8988T (cell line): ENCODE data around the gene SRF.

ENCODE experiments used
- DNase-seq: peaks from one replicate; pipeline ENCODE4 v3.0.0; 2011

SRF gene

DNA sequence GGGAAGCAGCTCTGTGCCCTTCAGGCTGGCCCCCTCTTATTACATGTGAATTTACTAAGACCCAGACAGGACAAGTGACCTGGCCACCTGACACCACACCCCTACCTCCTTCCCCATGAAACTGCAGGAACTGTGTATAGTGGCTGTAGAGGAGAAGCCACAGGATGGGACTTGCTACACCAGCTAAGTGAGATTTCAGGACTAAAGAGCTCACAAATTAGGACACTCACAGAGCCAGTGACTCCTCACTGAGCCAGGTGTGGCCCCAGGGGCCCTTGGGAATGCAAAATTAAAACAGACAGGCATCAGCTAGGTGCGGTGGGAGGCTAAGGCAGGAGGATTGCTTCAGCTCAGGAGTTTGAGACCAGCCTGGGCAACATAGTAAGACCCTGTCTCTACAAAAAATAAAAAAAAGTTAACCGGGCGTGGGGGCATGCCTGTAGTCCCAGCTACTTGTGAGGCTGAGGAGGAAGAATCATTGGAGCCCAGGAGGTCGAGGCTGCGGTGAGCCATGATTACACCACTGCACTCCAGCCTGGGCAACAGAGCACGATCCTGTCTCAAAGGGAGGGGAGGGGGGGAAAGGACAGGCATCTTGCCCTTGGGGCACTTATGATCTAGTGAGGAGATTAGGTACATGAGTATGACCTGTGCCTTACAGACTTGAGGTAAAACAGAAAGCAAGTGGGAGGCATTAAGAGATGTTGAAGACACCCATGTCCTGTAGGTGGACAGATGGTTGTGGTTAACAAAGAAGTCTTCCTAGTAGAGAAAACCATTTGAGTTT is 23.2 kb upstream of the SRF start:
- DNase-seq: no peak

DNA sequence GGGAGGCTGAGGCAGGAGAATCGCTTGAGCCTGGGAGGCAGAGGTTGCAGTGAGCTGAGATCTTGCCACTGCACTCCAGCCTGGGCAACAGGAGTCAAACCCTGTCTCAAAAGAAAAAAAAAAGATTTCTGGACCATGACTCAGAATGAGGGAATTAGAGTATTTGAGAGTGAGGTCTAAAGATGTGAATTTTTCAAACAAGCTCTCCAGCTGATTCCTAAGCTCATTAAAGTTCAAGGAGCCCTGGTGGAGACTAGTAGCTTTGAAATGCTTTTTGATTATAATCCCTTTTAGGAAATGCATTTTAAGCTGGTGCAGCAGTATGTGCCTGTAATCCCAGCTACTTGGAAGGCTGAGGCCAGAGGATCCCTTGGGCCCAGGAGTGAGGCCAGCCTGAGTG is 21.8 kb upstream of the SRF start:
- no peak for DNase-seq

DNA sequence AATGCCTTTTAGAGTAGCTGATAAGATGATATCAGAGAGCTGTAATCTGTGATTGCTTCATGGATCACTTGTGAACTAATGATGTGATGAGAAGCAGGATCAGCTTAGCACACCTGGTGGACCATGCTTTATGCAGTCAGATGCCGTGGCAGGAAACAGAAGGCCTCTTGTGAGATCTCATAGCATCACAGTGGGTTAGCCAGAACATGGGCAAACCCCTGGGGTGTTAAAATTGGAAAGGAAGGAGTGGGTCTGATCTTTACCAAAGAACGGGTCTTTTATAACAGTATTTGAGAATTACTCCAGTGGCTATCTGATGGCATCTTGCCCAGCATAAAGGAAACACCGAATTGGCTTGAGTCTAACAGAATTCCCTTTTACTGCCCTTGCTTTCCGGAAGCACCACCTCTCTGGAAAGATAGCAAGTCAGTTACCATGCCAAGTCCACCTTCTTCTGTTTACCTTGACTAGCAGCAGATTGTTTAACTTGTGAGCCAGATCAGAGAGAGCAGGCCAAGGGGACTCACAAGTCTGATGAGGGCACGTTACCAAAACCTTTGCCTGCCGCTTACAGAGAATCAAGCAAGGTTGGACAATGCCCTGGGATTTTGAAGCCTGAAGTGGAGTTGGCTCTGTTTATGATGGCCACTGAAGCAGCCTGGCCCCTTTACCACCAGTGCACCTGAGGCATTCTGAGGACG is 20.9 kb upstream of the SRF start:
- DNase-seq: no peak

DNA sequence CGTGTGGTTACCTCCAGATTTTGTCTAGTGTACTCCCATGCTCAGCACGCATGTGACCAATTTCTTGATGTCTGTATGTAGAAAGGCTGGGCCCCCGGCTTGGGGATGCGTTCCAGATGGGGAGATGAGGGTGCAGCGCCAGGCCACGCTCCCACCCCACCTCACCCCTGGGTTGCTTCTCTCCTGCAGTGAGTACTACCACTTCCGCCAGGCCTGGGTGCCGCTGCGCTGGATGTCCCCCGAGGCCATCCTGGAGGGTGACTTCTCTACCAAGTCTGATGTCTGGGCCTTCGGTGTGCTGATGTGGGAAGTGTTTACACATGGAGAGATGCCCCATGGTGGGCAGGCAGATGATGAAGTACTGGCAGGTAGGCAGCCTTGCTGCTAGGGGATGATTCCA is 11.5 kb upstream of the SRF start:
- no peak for DNase-seq

DNA sequence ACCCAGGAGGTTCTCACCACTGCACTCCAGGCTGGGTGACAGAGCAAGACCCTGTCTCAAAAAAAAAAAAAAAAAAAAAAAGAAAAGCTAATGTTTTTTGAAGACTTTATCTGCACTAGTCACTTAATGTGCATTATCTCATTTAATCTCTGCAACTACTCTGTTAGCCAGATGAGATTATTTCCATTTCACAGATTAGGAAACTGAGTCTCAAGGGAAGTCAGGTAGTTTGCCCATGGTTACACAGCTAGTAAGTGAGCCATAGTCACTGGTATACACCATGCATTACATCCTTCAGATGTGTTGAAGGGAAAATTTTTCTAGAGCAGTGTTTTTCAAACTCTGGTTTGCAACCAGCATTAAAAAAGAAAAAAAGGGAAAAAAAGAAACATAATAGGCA is 7.2 kb upstream of the SRF start:
- DNase-seq: no peak

DNA sequence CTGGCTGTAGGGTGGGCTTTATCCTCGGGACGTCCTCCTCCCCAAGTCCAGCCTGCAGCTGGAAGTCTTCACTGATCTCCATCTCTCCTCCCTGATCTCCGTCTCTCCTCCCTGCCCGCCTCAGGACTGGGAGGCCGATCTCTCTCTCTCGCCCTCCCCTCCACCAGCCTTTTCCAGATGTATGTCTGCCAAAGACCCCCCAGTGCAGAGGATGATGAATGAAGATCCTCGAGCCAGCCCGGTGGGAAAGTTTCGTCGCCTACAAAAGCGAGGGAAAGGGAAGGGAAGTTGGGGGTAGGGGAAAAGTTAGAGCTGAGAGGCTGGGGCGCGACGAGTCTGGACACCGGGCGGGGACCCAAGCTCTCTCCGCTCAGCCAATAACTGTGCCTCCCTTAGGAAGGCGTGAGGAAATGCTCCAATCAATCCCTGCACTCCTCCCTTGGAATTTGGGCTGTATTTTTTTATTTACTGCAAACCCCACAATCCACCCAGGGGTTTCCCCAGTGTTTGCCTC is 595 bp upstream of the SRF start:
- DNase-seq: peak; percentile 80

DNA sequence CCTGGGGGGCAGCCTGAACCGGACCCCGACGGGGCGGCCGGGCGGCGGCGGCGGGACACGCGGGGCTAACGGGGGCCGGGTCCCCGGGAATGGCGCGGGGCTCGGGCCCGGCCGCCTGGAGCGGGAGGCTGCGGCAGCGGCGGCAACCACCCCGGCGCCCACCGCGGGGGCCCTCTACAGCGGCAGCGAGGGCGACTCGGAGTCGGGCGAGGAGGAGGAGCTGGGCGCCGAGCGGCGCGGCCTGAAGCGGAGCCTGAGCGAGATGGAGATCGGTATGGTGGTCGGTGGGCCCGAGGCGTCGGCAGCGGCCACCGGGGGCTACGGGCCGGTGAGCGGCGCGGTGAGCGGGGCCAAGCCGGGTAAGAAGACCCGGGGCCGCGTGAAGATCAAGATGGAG is 636 bp downstream of the SRF start:
- DNase-seq: no peak

DNA sequence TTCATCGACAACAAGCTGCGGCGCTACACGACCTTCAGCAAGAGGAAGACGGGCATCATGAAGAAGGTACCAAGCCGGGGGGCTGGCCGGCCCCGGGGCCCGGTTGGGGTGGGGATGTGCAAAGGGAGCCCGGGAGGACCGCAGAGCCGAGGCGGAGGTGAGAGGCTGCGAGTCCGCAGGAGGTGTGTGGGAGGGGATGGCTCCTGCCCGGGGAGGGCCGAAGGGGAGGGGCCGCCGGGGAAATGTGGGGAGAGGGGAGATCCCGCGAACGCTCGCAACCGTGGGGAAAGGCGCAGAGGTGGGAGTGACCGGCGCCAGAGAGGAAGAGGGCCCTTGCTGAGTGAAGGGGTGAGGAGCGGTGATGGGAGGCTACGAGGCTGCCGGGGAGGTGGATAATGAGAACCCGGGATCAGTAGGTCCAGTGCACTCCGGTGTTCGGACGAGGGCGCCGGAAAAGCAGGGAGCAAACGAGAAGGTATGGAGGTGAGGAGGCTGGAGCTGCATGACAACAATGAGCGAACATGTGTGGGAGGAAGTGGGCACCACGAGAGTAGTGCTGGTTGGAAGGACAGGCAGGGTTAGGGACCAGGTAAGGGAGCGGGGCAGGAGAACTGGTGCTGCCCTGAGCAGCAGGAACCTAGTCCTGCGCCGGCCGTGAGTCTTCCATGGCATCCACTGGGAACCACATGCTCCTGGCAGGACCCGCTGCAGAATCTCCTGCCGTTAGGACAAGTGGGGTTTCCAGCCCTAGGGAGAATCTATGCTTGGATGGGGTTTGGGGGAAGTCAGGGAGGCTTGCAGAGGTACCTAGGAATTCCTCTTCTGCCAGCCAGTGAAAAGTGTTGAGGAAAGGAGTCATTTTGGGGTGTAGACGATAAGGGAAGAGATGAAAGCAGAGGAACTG is 1.3 kb downstream of the SRF start:
- DNase-seq: no peak

DNA sequence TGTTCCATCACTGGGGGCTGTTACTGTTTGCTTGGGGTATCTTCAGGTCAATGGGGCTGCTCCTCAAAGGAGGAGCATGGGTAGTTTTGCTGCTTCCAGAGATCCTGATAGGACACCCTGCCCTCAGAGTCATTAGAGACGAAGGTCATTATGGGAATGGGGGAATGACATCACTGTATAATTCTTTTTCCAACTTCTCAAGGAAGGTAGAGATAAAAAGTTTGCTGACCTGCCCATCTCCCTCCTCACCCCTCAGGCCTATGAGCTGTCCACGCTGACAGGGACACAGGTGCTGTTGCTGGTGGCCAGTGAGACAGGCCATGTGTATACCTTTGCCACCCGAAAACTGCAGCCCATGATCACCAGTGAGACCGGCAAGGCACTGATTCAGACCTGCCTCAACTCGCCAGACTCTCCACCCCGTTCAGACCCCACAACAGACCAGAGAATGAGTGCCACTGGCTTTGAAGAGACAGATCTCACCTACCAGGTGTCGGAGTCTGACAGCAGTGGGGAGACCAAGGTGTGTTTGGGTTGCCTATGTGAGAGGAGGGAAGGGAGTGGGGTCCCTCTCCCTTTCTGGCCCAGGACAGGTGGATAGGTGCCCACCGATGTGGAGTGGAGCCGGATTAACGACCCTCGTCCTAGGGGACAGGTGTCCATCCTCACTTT is 2.7 kb downstream of the SRF start:
- no peak for DNase-seq

DNA sequence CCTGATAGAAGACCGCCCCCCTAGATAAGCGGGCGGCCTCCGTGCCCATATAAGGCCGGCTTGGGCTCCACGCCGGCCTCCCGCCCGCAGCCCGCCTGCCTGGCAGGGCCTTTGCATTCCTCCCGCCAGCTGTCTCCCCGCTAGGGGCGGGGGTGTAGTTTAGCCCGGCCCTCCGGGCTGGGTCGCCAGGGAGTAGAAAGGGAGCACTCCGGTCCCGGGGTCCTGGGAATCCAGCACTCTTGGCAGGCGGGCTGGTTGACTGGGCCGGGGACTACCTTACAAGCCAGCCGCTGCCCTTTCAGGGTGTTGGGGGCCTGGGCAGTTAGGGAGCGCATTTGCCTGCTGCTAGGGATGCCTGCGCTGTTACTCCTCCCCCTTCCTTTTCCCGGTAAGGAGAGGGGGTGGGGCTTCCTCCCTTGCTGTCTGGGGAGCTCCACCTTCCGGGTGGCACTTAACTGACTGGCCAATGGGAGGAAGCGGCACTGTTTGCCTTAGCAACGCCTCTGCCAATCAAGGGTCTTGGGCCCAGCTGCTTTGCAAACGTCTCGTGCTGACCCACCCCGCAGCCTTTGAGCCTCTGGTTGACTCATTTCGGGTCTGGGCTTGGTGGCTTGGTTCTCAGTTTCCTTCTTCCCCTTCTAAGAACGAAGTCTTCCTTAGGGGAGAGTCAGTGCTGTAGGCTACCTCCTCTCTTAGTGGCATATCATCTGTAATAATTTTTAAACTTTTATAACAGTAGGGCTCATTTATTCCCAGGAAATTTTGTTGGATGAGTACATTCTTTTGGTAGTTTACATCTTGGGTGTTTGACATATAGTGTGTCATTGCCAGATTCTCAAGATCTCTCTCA is 3.4 kb downstream of the SRF start:
- peak; percentile 98 for DNase-seq

DNA sequence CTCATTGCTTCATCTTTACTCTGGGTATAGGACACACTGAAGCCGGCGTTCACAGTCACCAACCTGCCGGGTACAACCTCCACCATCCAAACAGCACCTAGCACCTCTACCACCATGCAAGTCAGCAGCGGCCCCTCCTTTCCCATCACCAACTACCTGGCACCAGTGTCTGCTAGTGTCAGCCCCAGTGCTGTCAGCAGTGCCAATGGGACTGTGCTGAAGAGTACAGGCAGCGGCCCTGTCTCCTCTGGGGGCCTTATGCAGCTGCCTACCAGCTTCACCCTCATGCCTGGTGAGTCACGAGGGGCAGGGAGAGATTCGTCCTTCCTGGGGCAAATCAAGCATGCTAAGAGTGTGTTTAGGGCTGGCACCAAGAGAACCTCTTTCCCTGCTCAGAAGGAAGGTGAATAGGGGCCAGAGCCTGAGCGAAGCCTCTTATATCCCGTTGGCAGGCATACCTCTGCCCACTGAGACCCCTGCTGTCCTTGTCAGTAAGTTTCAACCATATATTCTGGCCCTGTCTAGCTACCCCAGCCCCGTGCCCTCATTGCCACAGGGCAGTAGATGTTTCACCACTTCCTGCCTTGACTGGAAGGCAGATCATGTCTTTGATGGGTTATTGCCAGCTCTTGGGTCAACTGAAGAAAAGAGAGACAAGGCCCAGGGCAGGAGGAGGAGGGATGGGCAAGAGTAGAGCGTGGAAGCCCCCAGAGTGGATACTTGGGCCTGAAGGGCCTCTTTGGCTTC is 4.8 kb downstream of the SRF start:
- no peak for DNase-seq

DNA sequence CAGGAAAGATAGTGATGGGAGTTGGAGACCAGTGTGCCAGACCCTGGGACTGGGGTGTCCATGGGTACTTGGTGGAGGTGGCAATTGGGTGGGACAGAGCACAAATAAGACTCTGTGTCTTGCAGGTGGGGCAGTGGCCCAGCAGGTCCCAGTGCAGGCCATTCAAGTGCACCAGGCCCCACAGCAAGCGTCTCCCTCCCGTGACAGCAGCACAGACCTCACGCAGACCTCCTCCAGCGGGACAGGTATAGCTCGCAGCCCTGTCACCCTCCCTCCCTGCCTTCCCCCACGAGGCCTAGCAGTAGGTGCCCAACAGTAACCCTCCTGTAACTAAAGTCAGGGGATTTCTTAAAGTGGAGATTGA is 5.3 kb downstream of the SRF start:
- no peak for DNase-seq

DNA sequence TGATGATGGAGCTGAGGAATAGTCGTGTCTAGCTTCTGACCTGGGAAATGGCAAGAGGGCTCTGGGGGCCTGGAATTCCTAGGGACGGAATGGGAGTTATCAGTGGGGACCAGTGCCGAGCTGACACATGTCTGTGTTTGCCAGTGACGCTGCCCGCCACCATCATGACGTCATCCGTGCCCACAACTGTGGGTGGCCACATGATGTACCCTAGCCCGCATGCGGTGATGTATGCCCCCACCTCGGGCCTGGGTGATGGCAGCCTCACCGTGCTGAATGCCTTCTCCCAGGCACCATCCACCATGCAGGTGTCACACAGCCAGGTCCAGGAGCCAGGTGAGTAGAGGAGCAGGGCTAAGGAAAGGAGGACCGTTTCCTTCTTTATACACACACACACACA is 7.1 kb downstream of the SRF start:
- DNase-seq: no peak

DNA sequence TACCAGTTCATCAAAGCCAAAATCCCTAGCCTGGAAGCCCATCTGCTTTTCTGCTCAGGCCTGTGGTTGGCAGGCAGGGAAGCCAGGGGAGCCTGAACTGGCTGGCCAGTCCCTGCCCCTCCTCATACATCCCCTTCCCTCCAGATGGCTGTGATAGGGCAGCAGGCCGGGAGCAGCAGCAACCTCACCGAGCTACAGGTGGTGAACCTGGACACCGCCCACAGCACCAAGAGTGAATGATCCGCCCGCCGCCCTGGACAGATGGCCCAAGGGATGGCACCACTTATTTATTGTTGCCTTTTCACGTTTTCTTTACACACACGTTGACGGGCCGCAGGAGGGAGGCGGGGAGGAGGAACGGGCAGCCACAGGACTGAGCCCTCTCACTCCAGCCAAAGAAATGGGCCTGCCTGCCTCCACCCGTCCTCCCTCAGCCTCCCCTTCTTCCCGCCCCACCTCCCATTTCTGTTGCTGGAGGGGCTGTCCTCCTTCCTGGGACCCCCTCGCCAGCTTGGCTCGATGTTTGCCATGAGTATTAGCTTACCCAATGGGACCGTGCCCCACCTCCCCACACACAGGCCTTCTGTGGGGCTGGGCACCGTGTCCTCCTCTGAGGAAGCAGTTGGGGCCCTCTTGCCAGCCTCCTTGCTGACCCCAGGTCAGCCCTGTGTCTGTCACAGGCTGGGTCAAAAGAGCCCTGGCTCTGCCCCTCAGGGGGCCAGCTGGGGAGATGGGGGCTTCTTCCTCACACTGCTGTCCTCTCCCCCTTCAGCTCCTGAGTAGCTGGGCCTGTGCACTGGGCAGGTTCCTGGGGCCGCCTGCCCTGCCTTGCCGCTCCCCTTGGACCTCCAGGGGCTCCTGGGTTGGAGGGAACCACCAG is 8.1 kb downstream of the SRF start:
- no peak for DNase-seq

DNA sequence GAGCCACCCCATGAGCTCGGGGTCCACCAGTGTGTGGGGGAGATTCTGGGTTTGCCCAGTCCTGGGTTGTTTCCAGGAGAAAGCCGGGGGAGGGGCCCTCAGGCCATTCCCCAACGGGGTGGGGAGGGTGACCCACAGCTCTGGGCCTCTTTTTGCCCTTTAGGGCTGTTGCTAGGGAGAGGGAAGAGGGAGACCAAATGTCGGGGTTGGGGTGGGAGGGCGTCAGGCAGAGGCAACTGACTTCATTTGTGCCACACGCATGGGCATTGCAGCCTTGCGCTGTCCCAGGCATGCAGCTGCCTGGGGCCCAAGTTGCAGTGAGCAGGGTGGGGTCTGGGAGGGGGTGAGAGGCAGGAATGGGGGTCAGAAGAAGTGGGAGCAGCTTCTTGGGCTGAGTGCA is 9.0 kb downstream of the SRF start:
- no peak for DNase-seq

DNA sequence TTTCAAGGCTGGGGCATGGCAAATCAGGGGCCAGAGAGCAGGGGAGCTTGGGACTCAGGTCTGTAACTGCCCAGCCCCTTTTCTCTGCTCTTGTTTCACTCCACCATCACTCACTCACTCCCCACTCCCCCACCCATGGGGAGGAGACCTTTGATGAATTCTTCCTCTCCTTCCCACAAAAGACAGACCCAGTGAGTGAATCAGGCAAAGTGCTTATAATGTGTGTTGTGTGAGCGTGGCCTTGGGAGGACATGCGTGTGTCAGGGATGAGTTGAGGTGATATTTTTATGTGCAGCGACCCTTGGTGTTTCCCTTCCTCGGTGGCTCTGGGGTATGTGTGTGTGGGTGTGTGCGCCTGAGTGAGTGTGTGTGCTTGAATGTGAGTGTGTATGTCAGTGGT is 9.9 kb downstream of the SRF start:
- no peak for DNase-seq

DNA sequence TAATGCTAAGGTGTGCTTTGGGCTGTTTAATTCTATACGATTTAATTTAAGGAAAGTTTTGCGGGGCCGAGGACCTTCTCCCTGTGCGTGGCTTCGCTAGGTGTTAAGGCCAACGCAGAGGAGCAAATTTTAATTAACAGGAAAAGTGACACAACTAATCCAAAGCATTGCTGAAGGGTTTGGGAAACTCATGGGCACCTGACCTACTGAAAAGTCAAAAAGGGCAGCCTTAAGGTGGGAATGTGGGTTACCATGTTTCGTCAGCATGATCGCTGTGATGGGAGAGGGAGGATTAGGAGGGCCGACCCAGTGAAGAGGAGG is 10.5 kb downstream of the SRF start:
- DNase-seq: no peak

DNA sequence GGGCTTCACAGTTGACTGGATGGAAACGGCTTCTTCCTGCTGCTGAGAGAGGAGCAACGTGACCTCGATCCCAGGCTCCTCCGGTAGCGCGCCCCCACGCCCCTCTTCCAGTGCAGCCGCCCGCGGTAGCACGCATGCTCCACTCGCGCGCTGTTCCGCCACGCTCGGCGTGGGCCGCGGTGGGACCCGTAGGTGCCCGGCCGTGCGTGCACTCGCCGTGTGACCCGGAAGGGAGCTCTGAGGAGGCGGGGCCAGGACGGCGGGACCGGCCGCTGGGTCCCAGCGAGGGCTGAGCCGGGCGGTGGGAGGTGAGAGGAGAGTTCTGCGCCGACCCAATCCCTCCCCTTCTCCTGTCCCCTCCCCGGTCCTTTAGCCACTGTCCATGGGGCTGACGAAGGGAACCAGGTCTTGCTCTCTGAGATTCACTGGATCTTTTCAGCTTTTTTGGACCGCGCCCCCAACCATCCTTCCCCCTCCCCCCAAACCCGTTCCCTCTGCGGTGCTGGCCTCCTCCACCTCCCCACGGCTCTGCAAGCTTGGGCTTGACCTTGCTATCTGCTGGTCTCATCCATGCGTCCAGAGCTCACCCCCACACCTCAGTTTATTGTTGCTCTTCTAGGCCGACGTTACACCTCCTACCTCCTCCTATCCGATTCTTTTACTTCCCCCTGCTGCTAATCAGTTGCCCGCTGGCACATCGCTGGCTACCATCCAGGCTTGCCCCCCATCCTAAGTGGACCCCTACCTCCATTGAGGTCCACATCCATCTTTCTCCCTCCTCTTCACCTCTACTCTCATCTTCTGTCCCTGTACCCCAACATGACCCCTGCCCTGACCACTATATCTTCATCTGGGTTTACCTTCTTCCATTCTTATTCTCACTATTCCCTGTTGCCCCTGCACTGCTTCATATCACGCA is 11.1 kb downstream of the SRF start, which contains the start of gene CUL9:
CUL9 (plus strand) TSS at position 255 of the 919 bp plus-strand sequence. CDS start 2,115 bp downstream, outside the sequence.
- DNase-seq: peak; percentile 59

DNA sequence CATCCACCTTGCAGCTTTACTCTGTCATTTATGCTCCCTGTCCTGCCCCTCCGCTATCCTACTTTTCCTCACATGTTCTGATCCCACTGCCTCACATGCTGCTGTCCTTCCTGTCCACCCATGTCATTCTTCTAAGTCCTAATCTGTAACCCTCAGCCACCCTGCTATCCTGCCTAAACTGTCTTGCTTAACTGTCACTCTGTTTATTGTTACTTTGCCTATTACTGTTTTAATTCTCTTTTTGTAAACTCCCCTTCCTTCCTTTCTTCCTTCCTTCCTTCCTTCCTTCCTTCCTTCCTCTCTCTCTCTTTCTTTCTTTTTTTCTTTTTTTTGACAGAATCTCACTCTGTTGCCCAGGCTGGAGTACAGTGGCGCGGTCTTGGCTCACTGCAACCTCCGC is 12.4 kb downstream of the SRF start:
- DNase-seq: no peak
